ENCODE data around the gene MAP3K14.
"Not testable (repeated sequence)": the region's sequence is repeated elsewhere in the genome, so short reads cannot be mapped to it uniquely, and the experiment has no call there.

Gene MAP3K14

GRCh38 chr17:45316434-45317110 is at the start of gene MAP3K14:
Gene MAP3K14, minus strand, starts transcription at chr17:45317020. Its CDS starts 26,275 bp downstream, at chr17:45290745.
- DNase-seq (ENCODE audit: low read depth), result peak; percentile 63

- DNase-seq (ENCODE audit: low read depth), result no peak
Measured at GRCh38 chr17:45366049-45366448, 49.2 kb upstream of the MAP3K14 start.

- no peak for DNase-seq (ENCODE audit: low read depth)
Measured at GRCh38 chr17:45364531-45365390, 47.9 kb upstream of the MAP3K14 start.

GRCh38 chr17:45363498-45363897 is 46.7 kb upstream of the MAP3K14 start:
- DNase-seq (ENCODE audit: low read depth), result no peak

GRCh38 chr17:45361976-45362375 is 45.2 kb upstream of the MAP3K14 start:
- DNase-seq (ENCODE audit: low read depth), result no peak

- DNase-seq (ENCODE audit: low read depth), result no peak
Measured at GRCh38 chr17:45361451-45361850, 44.6 kb upstream of the MAP3K14 start.

- no peak for DNase-seq (ENCODE audit: low read depth)
Measured at GRCh38 chr17:45357364-45357997, 40.7 kb upstream of the MAP3K14 start.

GRCh38 chr17:45355087-45355486 is 38.3 kb upstream of the MAP3K14 start:
- DNase-seq (ENCODE audit: low read depth), result no peak

GRCh38 chr17:45353043-45353442 is 36.2 kb upstream of the MAP3K14 start:
- no peak for DNase-seq (ENCODE audit: low read depth)

GRCh38 chr17:45351831-45352230 is 35.0 kb upstream of the MAP3K14 start:
- DNase-seq (ENCODE audit: low read depth), result no peak

- DNase-seq (ENCODE audit: low read depth), result no peak
Measured at GRCh38 chr17:45347444-45347843, 30.6 kb upstream of the MAP3K14 start.

- no peak for DNase-seq (ENCODE audit: low read depth)
Measured at GRCh38 chr17:45346216-45347015, 29.6 kb upstream of the MAP3K14 start.

GRCh38 chr17:45345554-45346215 is 28.9 kb upstream of the MAP3K14 start:
- no peak for DNase-seq (ENCODE audit: low read depth)

GRCh38 chr17:45345246-45345553 is 28.4 kb upstream of the MAP3K14 start:
- no peak for DNase-seq (ENCODE audit: low read depth)

GRCh38 chr17:45343967-45344664 is 27.3 kb upstream of the MAP3K14 start:
- DNase-seq (ENCODE audit: low read depth), result not testable (repeated sequence)

GRCh38 chr17:45342871-45343526 is 26.2 kb upstream of the MAP3K14 start:
- no peak for DNase-seq (ENCODE audit: low read depth)

GRCh38 chr17:45342306-45342705 is 25.5 kb upstream of the MAP3K14 start:
- no peak for DNase-seq (ENCODE audit: low read depth)

GRCh38 chr17:45341533-45342158 is 24.8 kb upstream of the MAP3K14 start:
- no peak for DNase-seq (ENCODE audit: low read depth)

GRCh38 chr17:45339646-45340605 is 23.1 kb upstream of the MAP3K14 start:
- no peak for DNase-seq (ENCODE audit: low read depth)

All from CMK (cell line).